ENCODE data around the gene FAHD1. TPM values are rescaled to one million over a fixed set of nuclear protein-coding genes. Genes with fewer than 3 reads are reported as not detected.

FAHD1 gene
- total and polyA plus RNA-seq, 4 donors = 42.7 to 84.2 (median 61.4) TPM

- peak overlapping the region in 1 of 2 donors; percentile 39 for H3K27ac ChIP-seq (ENCODE audit: low read depth in 1 of 2, low read length in 2 of 2)
- DNase-seq (ENCODE audit: low spot score) = peak; percentile 79
- WGBS = 78% methylated on average over 25 of the region's 25 CpGs
Measured at GRCh38 chr16:1820096-1820945, 6.7 kb upstream of the FAHD1 start.

DNA sequence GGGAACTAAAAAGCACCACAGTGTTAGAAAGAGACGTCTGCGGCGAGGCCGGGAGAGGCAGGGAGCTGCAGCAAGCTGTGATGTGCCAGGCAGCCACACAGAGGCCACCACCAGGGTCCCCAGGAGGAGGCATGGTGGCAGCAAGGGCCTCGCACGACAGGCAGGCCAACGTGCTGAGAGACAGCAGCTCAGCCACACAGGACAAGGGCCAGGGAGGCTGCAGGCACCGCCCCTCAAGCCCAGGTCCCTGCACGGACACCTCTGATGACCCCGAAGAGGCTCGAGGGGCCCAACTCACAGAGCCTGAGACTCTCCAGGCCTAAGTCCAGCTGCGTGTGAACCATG, 6.1 kb upstream of the FAHD1 start:
- peaks cover 10 to 29% (median 20%) of the 10 kb centered on the region in 4 donors for H3K36me3 ChIP-seq (ENCODE audit: control insufficient read depth in 4 of 4, insufficient read depth in 3 of 4, low read depth in 1 of 4, low read length in 3 of 4)
- H3K4me1 ChIP-seq (ENCODE audit: control insufficient read depth in 4 of 4, insufficient read depth in 4 of 4, low read length in 3 of 4) = peaks cover 11 to 93% (median 84%) of the 10 kb centered on the region in 4 donors
- no peak overlapping the region for H3K4me3 ChIP-seq (ENCODE audit: low read depth in 1 of 3, low read length in 3 of 3)
- H3K9ac ChIP-seq (ENCODE audit: low read depth in 1 of 2, low read length in 2 of 2) = no peak overlapping the region
- DNase-seq (ENCODE audit: low spot score) = no peak
- H3K9me3 ChIP-seq (ENCODE audit: control insufficient read depth in 4 of 4, low read length in 3 of 4) = no peaks in the 10 kb centered on the region
- H3K27ac ChIP-seq (ENCODE audit: low read depth in 1 of 2, low read length in 2 of 2) = peak overlapping the region; percentile 39 to 47
- WGBS = 87% methylated on average over 12 of the region's 12 CpGs
- TF ChIP-seq REST (IDR thresholded peaks at IDR 0.05) = no peak
- no peak for TF ChIP-seq SP1 (IDR thresholded peaks at IDR 0.05)
- TF ChIP-seq FOXA2 (IDR thresholded peaks at IDR 0.05) = no peak
- no peak for TF ChIP-seq NR2F2 (IDR thresholded peaks at IDR 0.05)
- TF ChIP-seq, protein P1, sequence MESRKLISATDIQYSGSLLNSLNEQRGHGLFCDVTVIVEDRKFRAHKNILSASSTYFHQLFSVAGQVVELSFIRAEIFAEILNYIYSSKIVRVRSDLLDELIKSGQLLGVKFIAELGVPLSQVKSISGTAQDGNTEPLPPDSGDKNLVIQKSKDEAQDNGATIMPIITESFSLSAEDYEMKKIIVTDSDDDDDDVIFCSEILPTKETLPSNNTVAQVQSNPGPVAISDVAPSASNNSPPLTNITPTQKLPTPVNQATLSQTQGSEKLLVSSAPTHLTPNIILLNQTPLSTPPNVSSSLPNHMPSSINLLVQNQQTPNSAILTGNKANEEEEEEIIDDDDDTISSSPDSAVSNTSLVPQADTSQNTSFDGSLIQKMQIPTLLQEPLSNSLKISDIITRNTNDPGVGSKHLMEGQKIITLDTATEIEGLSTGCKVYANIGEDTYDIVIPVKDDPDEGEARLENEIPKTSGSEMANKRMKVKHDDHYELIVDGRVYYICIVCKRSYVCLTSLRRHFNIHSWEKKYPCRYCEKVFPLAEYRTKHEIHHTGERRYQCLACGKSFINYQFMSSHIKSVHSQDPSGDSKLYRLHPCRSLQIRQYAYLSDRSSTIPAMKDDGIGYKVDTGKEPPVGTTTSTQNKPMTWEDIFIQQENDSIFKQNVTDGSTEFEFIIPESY (IDR thresholded peaks at IDR 0.05) = no peak
- no peaks in the 10 kb centered on the region for H3K27me3 ChIP-seq (ENCODE audit: control insufficient read depth in 4 of 4, insufficient read depth in 4 of 4, low read length in 3 of 4)

More at GRCh38 chr16:1820096-1820945, 6.7 kb upstream of the FAHD1 start:
- no peak overlapping the region for H3K4me3 ChIP-seq (ENCODE audit: low read depth in 1 of 3, low read length in 3 of 3)
- TF ChIP-seq NR2F2 (IDR thresholded peaks at IDR 0.05) = no peak
- TF ChIP-seq, protein P1 (IDR thresholded peaks at IDR 0.05) = no peak
- no peaks in the 10 kb centered on the region for H3K27me3 ChIP-seq (ENCODE audit: control insufficient read depth in 4 of 4, insufficient read depth in 4 of 4, low read length in 3 of 4)
- peaks cover 12 to 29% (median 23%) of the 10 kb centered on the region in 4 donors for H3K36me3 ChIP-seq (ENCODE audit: control insufficient read depth in 4 of 4, insufficient read depth in 3 of 4, low read depth in 1 of 4, low read length in 3 of 4)
- no peak overlapping the region for H3K9ac ChIP-seq (ENCODE audit: low read depth in 1 of 2, low read length in 2 of 2)
- H3K4me1 ChIP-seq (ENCODE audit: control insufficient read depth in 4 of 4, insufficient read depth in 4 of 4, low read length in 3 of 4) = peaks cover 11 to 91% (median 81%) of the 10 kb centered on the region in 4 donors
- no peaks in the 10 kb centered on the region for H3K9me3 ChIP-seq (ENCODE audit: control insufficient read depth in 4 of 4, low read length in 3 of 4)

All from liver (tissue), 9 donors.